WTC11 (cell line): ENCODE data around the gene FOXJ1. TPM values are rescaled to one million over a fixed set of nuclear protein-coding genes. Genes with fewer than 3 reads are reported as not detected.

Source experiments
- ATAC-seq: fragments of 200-7000 bp; cut with Tn5 transposase; 2 replicates; pipeline ENCODE4 v1.10.0; 2021; ENCODE audit warnings: mild to moderate bottlenecking, moderate library complexity
- CTCF ChIA-PET: fragments of 300-600 bp; sonication (Branson Sonifier 250); formaldehyde crosslinking; loops from one replicate; lab custom pipeline; 2021; ENCODE audit warnings: antibody characterized with exemption; lab: Charles Lee
- POLR2A ChIA-PET: fragments of 350-600 bp; sonication (Branson Sonifier 250); formaldehyde crosslinking; loops from one replicate; lab custom pipeline; 2021; ENCODE audit warnings: antibody characterized with exemption; lab: Charles Lee
- DNase-seq: peaks from one replicate; pipeline ENCODE4 v3.0.0; 2021; ENCODE audit warnings: low spot score
- H3K27ac Mint-ChIP-seq: 2 replicates; pipeline ENCODE4 v1.8.0; 2021; ENCODE audit warnings: mixed read lengths
- H3K27me3 Mint-ChIP-seq: 2 replicates; pipeline ENCODE4 v1.8.0; 2021; ENCODE audit warnings: low read depth, mild to moderate bottlenecking, moderate library complexity, mixed read lengths
- H3K36me3 Mint-ChIP-seq: 2 replicates; pipeline ENCODE4 v1.8.0; 2021; ENCODE audit warnings: mixed read lengths
- H3K4me1 Mint-ChIP-seq: 2 replicates; pipeline ENCODE4 v1.8.0; 2022; ENCODE audit warnings: mixed read lengths
- H3K4me3 Mint-ChIP-seq: 2 replicates; pipeline ENCODE4 v1.8.0; 2021; ENCODE audit warnings: mild to moderate bottlenecking, moderate library complexity, mixed read lengths
- H3K9me3 Mint-ChIP-seq: 2 replicates; pipeline ENCODE4 v1.8.0; 2021; ENCODE audit warnings: mixed read lengths
- CBFB ChIP-seq: sonication (generic); formaldehyde crosslinking; IDR thresholded peaks from 2 replicates; pipeline ENCODE4 v1.8.1; 2022; ENCODE audit warnings: mild to moderate bottlenecking, low read depth, missing genetic modification reagents
- FOXP1 ChIP-seq: sonication (generic); formaldehyde crosslinking; IDR thresholded peaks from 2 replicates; pipeline ENCODE4 v1.8.0; 2022; ENCODE audit warnings: missing genetic modification reagents, mild to moderate bottlenecking, moderate library complexity, borderline replicate concordance
- GABPB1 ChIP-seq: sonication (generic); formaldehyde crosslinking; IDR thresholded peaks from 2 replicates; pipeline ENCODE4 v1.8.1; 2023; ENCODE audit warnings: mild to moderate bottlenecking, missing genetic modification reagents
- ZNF317 ChIP-seq: sonication (generic); formaldehyde crosslinking; IDR thresholded peaks from 2 replicates; pipeline ENCODE4 v1.8.1; 2023; ENCODE audit warnings: low read depth, mild to moderate bottlenecking, moderate library complexity, missing genetic modification reagents, borderline replicate concordance
- ZNF396 ChIP-seq: fragments of 250-450 bp; sonication (Bioruptor Pico); IDR thresholded peaks from 2 replicates; pipeline ENCODE4 v1.8.0; 2021; ENCODE audit warnings: mild to moderate bottlenecking, moderate library complexity, borderline replicate concordance
- ZNF416 ChIP-seq: fragments of 250-450 bp; sonication (Bioruptor Pico); IDR thresholded peaks from 2 replicates; pipeline ENCODE4 v1.9.0; 2021; ENCODE audit warnings: mild to moderate bottlenecking, inconsistent platforms
- total RNA-seq: library from RNA; stranded (reverse); gene quantifications from 3 replicates; pipeline ENCODE4 v1.2.3, GENCODE V29; 2021
- TF ChIP-seq, protein P1 (sequence below): fragments of 250-450 bp; sonication (Bioruptor Pico); IDR thresholded peaks from 2 replicates; pipeline ENCODE4 v1.9.0; 2021; ENCODE audit warnings: mild to moderate bottlenecking, borderline replicate concordance
- TF ChIP-seq, protein P2 (sequence below): sonication (generic); formaldehyde crosslinking; IDR thresholded peaks from 2 replicates; pipeline ENCODE4 v1.8.1; 2022; ENCODE audit warnings: mild to moderate bottlenecking, moderate library complexity, missing genetic modification reagents
- TF ChIP-seq, protein P3 (sequence below): fragments of 200-600 bp; IDR thresholded peaks from 2 replicates; pipeline ENCODE4 v1.8.0; 2022; ENCODE audit warnings: antibody characterized with exemption
- TF ChIP-seq, protein P4 (sequence below): sonication (generic); formaldehyde crosslinking; IDR thresholded peaks from 2 replicates; pipeline ENCODE4 v1.8.1; 2022; ENCODE audit warnings: missing genetic modification reagents, borderline replicate concordance

The FOXJ1 gene
- total RNA-seq, 1 experiment from 2014 or later, result 11.8 TPM

DNA sequence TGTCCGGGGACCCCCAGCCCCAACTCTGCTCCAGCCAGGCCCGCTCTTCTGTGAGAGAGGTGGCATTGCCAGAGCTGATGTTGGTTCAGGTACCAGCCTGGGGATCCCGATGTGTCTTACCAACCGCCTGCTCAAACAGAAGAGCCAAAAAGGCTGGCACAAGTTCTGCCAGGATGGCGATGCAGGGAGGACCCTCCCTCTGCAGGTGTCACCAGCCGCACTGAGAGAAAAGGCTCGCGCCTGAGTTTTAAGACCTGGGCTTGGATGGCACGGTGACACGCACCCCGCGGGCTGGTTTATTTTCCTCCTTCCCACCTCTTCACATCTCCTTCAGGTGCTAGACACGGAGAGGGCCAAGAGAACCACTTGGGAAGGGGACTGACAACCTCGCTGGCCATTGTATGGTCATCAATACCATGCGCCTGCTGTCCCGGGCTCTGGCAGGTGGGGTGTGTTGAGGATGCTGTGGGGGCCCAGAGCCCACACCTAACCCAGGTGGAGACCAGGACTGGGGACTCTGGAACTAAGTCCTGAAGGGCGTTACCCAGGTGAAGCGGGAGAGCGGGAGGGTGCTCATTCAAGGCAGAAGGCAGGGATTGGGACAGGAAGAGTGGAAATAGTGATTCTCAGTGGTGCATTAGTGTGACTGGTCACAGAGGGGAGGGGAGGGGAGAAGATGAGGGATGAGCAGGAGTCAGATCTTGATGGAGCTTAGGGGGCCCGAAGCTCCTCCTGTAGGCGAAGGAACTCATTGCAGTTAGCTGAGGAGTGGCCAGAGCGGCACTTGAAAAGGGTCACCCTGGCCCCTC, 16.3 kb downstream of the FOXJ1 start:
- no peak overlapping the region for H3K27ac Mint-ChIP-seq
- DNase-seq, result peak; percentile 68
- ATAC-seq, result peak; percentile 69

DNA sequence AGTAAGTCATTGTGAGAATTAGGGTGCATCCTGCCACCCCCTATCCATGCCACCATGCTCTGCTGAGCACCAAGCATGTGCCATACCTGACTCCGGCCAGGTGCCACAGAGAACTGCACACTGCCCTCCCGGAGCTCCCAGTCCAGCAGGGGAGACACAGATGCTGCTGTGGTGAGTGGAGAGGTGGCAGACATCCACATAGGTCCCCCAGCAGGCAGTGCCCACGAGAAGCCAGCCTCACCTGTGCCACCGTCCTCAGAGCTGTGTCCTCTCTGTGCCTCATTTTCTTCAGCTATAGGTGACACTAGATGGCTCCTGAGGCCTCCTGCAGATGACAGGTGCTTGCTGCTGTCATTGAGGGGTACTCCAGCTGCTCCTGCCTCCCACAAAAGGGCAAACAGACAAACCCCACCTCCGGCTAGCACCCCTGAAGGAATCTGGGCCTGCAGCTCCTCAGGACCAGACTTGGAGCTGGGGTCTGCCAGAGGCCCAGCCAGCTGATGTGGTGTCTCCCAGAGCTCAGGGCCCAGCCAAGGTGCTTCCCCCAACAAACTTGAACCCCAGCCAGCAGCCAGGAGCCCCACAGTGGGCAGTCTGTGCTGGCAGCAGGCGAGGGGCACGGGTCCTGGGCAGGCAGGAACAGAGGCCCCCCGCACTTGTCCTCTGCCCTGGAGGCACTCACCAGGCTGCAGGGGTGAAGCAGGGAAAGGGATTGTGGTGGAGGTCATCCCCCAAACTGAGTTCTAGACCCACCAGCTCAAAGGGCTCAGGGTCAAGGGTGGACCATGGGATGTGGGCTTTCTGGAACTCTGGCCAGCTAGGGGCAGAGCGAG, 17.1 kb downstream of the FOXJ1 start:
- H3K27me3 Mint-ChIP-seq, result peaks cover 3% of the 10 kb centered on the region
- CTCF ChIA-PET, result interaction anchor here (0.6 to 10.4 kb wide), 16 partner anchors 10 to 584 kb away, joined by 3 to 176 read pairs (median 4); partner anchors contain the start of genes FOXJ1, RNF157 and SPHK1
- no peaks in the 10 kb centered on the region for H3K36me3 Mint-ChIP-seq
- H3K4me1 Mint-ChIP-seq, result peaks cover 43% of the 10 kb centered on the region
- H3K9me3 Mint-ChIP-seq, result no peaks in the 10 kb centered on the region
- POLR2A ChIA-PET, result interaction anchor here (0.6 to 1.0 kb wide), 3 partner anchors 9 to 415 kb away, joined by 4 read pairs; no protein-coding TSS in a partner anchor
- DNase-seq (no peak), ATAC-seq (no peak)
- H3K4me3 Mint-ChIP-seq, result no peak overlapping the region
- TF ChIP-seq CBFB (CRISPR knock-in tag) (no peak), FOXP1 (CRISPR knock-in tag) (peak; percentile 28; the same call in 1 of the 2 replicates), ZNF396 (CRISPR knock-in tag) (no peak)
- H3K27ac Mint-ChIP-seq, result no peak overlapping the region

More for the DNA sequence above, 16.3 kb downstream of the FOXJ1 start:
- CTCF ChIA-PET, result interaction anchor here (0.6 to 10.4 kb wide), 37 partner anchors 10 to 844 kb away, joined by 3 to 176 read pairs (median 4); partner anchors contain the start of genes CDK3, FOXJ1, GALR2 and RNF157
- Mint-ChIP-seq H3K4me1 (peaks cover 35% of the 10 kb centered on the region), H3K4me3 (no peak overlapping the region), H3K27me3 (peaks cover 3% of the 10 kb centered on the region), H3K9me3 (no peaks in the 10 kb centered on the region), H3K36me3 (no peaks in the 10 kb centered on the region)
- POLR2A ChIA-PET, result interaction anchor here (0.6 to 1.0 kb wide), 5 partner anchors 8 to 47 kb away, joined by 3 to 4 read pairs (median 4); partner anchors contain the start of gene FOXJ1
- no peak for TF ChIP-seq ZNF416 (CRISPR knock-in tag)
- TF ChIP-seq, protein P1, sequence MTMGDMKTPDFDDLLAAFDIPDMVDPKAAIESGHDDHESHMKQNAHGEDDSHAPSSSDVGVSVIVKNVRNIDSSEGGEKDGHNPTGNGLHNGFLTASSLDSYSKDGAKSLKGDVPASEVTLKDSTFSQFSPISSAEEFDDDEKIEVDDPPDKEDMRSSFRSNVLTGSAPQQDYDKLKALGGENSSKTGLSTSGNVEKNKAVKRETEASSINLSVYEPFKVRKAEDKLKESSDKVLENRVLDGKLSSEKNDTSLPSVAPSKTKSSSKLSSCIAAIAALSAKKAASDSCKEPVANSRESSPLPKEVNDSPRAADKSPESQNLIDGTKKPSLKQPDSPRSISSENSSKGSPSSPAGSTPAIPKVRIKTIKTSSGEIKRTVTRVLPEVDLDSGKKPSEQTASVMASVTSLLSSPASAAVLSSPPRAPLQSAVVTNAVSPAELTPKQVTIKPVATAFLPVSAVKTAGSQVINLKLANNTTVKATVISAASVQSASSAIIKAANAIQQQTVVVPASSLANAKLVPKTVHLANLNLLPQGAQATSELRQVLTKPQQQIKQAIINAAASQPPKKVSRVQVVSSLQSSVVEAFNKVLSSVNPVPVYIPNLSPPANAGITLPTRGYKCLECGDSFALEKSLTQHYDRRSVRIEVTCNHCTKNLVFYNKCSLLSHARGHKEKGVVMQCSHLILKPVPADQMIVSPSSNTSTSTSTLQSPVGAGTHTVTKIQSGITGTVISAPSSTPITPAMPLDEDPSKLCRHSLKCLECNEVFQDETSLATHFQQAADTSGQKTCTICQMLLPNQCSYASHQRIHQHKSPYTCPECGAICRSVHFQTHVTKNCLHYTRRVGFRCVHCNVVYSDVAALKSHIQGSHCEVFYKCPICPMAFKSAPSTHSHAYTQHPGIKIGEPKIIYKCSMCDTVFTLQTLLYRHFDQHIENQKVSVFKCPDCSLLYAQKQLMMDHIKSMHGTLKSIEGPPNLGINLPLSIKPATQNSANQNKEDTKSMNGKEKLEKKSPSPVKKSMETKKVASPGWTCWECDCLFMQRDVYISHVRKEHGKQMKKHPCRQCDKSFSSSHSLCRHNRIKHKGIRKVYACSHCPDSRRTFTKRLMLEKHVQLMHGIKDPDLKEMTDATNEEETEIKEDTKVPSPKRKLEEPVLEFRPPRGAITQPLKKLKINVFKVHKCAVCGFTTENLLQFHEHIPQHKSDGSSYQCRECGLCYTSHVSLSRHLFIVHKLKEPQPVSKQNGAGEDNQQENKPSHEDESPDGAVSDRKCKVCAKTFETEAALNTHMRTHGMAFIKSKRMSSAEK, result no peak
- TF ChIP-seq ZNF317 (CRISPR knock-in tag), result no peak
- TF ChIP-seq, protein P2, sequence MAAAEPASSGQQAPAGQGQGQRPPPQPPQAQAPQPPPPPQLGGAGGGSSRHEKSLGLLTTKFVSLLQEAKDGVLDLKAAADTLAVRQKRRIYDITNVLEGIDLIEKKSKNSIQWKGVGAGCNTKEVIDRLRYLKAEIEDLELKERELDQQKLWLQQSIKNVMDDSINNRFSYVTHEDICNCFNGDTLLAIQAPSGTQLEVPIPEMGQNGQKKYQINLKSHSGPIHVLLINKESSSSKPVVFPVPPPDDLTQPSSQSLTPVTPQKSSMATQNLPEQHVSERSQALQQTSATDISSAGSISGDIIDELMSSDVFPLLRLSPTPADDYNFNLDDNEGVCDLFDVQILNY (CRISPR knock-in tag), result no peak
- TF ChIP-seq, protein P3, sequence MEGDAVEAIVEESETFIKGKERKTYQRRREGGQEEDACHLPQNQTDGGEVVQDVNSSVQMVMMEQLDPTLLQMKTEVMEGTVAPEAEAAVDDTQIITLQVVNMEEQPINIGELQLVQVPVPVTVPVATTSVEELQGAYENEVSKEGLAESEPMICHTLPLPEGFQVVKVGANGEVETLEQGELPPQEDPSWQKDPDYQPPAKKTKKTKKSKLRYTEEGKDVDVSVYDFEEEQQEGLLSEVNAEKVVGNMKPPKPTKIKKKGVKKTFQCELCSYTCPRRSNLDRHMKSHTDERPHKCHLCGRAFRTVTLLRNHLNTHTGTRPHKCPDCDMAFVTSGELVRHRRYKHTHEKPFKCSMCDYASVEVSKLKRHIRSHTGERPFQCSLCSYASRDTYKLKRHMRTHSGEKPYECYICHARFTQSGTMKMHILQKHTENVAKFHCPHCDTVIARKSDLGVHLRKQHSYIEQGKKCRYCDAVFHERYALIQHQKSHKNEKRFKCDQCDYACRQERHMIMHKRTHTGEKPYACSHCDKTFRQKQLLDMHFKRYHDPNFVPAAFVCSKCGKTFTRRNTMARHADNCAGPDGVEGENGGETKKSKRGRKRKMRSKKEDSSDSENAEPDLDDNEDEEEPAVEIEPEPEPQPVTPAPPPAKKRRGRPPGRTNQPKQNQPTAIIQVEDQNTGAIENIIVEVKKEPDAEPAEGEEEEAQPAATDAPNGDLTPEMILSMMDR, result 0 out of 2 replicates have a peak, but pooled peaks have one; percentile 36
- no peak for TF ChIP-seq GABPB1 (CRISPR knock-in tag)
- 0 out of 2 replicates have a peak, but pooled peaks have one; percentile 0 for TF ChIP-seq FOXP1 (CRISPR knock-in tag)
- TF ChIP-seq, all 79 proteins: peak for 2

DNA sequence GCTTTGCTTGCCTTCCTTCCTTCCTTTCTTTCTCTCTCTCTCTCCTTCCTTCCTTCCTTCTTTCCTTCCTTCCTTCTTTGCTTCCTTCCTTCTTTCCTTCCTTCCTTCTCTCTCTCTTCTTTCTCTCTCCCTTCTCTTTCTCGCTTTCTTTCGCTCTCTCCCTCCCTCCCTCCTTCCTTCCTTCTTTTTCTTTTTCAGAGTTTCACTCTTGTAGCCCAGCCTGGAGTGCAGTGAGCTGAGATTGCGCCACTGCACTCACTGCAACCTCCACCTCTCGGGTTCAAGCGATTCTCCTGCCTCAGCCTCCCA, 17.9 kb downstream of the FOXJ1 start:
- H3K9me3 Mint-ChIP-seq, result no peaks in the 10 kb centered on the region
- no peaks in the 10 kb centered on the region; the same call in none of the 2 replicates for H3K27me3 Mint-ChIP-seq
- H3K36me3 Mint-ChIP-seq, result no peaks in the 10 kb centered on the region
- POLR2A ChIA-PET, result interaction anchor here (0.5 to 2.2 kb wide), 2 partner anchors 9 to 146 kb away, joined by 5 to 17 read pairs; no protein-coding TSS in a partner anchor
- ATAC-seq (no peak), DNase-seq (no peak)
- CTCF ChIA-PET, result interaction anchor here (0.7 to 10.4 kb wide), 14 partner anchors 12 to 585 kb away, joined by 3 to 176 read pairs (median 16); partner anchors contain the start of genes FOXJ1 and SPHK1
- TF ChIP-seq, protein P4, sequence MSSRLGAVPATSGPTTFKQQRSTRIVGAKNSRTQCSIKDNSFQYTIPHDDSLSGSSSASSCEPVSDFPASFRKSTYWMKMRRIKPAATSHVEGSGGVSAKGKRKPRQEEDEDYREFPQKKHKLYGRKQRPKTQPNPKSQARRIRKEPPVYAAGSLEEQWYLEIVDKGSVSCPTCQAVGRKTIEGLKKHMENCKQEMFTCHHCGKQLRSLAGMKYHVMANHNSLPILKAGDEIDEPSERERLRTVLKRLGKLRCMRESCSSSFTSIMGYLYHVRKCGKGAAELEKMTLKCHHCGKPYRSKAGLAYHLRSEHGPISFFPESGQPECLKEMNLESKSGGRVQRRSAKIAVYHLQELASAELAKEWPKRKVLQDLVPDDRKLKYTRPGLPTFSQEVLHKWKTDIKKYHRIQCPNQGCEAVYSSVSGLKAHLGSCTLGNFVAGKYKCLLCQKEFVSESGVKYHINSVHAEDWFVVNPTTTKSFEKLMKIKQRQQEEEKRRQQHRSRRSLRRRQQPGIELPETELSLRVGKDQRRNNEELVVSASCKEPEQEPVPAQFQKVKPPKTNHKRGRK, result 0 out of 2 replicates have a peak, but pooled peaks have one; percentile 39
- TF ChIP-seq, protein P3, result no peak
- no peak overlapping the region for H3K4me3 Mint-ChIP-seq
- H3K4me1 Mint-ChIP-seq, result peaks cover 43% of the 10 kb centered on the region
- H3K27ac Mint-ChIP-seq, result no peak overlapping the region
